Astrocyte (in vitro differentiated cells and primary cell): ENCODE data around the gene UBE2E2. TPM values are rescaled to one million over a fixed set of nuclear protein-coding genes. Genes with fewer than 3 reads are reported as not detected.

ENCODE experiments used
- DNase-seq: peaks from one replicate; pipeline ENCODE4 v3.0.0-alpha.2; 2010; ENCODE audit warnings: low read depth
- FAIRE-seq: peaks from 2 replicates; lab custom pipeline; 2011; peaks lifted over from hg19 to GRCh38; lab: Jason Lieb, UNC
- H2AFZ ChIP-seq: 2 replicates; pipeline ENCODE4 v1.6.0; 2012; ENCODE audit warnings: low read depth, low read length, inconsistent platforms
- H3K27ac ChIP-seq: 2 replicates; pipeline ENCODE4 v1.5.1; 2011; ENCODE audit warnings: low read depth, low read length, inconsistent platforms
- H3K27me3 ChIP-seq: 2 replicates; pipeline ENCODE4 v1.6.0; 2011; ENCODE audit warnings: low read length, inconsistent platforms; ENCODE audit not compliant: insufficient read depth
- H3K36me3 ChIP-seq: 2 replicates; pipeline ENCODE4 v1.5.1; 2011; ENCODE audit warnings: low read length, inconsistent platforms; ENCODE audit not compliant: insufficient read depth
- H3K4me1 ChIP-seq: 2 replicates; pipeline ENCODE4 v1.5.1; 2011; ENCODE audit warnings: low read length, inconsistent platforms; ENCODE audit not compliant: insufficient read depth
- H3K4me2 ChIP-seq: 2 replicates; pipeline ENCODE4 v1.6.0; 2012; ENCODE audit warnings: low read length, inconsistent platforms
- H3K4me3 ChIP-seq: 2 replicates; pipeline ENCODE4 v1.5.1; 2011; ENCODE audit warnings: low read depth, mild to moderate bottlenecking, low read length, inconsistent platforms; ENCODE audit not compliant: insufficient read depth
- H3K79me2 ChIP-seq: 2 replicates; pipeline ENCODE4 v1.6.0; 2012; ENCODE audit warnings: mild to moderate bottlenecking, low read length, inconsistent platforms; ENCODE audit not compliant: insufficient read depth
- H3K9ac ChIP-seq: 2 replicates; pipeline ENCODE4 v1.6.0; 2012; ENCODE audit warnings: mild to moderate bottlenecking, low read length, inconsistent platforms
- H3K9me3 ChIP-seq: 2 replicates; pipeline ENCODE4 v1.5.1; 2012; ENCODE audit warnings: low read depth, mild to moderate bottlenecking, low read length, inconsistent platforms; ENCODE audit not compliant: insufficient read depth
- H4K20me1 ChIP-seq: 2 replicates; pipeline ENCODE4 v1.6.0; 2012; ENCODE audit warnings: low read length, inconsistent platforms; ENCODE audit not compliant: insufficient read depth
- H3K27ac Mint-ChIP-seq: one replicate; pipeline ENCODE4 v1.8.0; 2021; ENCODE audit warnings: mild to moderate bottlenecking, mixed read lengths; ENCODE audit not compliant: unreplicated experiment
- H3K27me3 Mint-ChIP-seq: one replicate; pipeline ENCODE4 v1.8.0; 2021; ENCODE audit warnings: low read depth, mixed read lengths; ENCODE audit not compliant: unreplicated experiment
- H3K36me3 Mint-ChIP-seq: one replicate; pipeline ENCODE4 v1.8.0; 2021; ENCODE audit warnings: low read depth, mixed read lengths; ENCODE audit not compliant: unreplicated experiment
- H3K4me1 Mint-ChIP-seq: one replicate; pipeline ENCODE4 v1.8.0; 2021; ENCODE audit warnings: low read depth, mixed read lengths; ENCODE audit not compliant: unreplicated experiment
- H3K4me3 Mint-ChIP-seq: one replicate; pipeline ENCODE4 v1.8.0; 2021; ENCODE audit warnings: mild to moderate bottlenecking, moderate library complexity, mixed read lengths; ENCODE audit not compliant: unreplicated experiment
- H3K9me3 Mint-ChIP-seq: one replicate; pipeline ENCODE4 v1.8.0; 2021; ENCODE audit warnings: mild to moderate bottlenecking, mixed read lengths; ENCODE audit not compliant: unreplicated experiment
- EZH2 ChIP-seq: IDR thresholded peaks from 2 replicates; pipeline ENCODE4 v1.6.1; 2012; ENCODE audit warnings: mild to moderate bottlenecking, low read length, inconsistent platforms; ENCODE audit not compliant: insufficient read depth
- total RNA-seq: library from RNA; stranded (reverse); gene quantifications from 2 replicates; pipeline ENCODE4 v1.2.1, GENCODE V29; 2021
- TF ChIP-seq, protein P1 (sequence below): IDR thresholded peaks from 2 replicates; pipeline ENCODE4 v1.5.1; 2011; ENCODE audit warnings: low read depth, mild to moderate bottlenecking, inconsistent platforms, low read length, moderate library complexity; ENCODE audit not compliant: insufficient read depth

UBE2E2 gene
- total RNA-seq, 1 donor from 2014 or later, result 89.8 TPM

DNA sequence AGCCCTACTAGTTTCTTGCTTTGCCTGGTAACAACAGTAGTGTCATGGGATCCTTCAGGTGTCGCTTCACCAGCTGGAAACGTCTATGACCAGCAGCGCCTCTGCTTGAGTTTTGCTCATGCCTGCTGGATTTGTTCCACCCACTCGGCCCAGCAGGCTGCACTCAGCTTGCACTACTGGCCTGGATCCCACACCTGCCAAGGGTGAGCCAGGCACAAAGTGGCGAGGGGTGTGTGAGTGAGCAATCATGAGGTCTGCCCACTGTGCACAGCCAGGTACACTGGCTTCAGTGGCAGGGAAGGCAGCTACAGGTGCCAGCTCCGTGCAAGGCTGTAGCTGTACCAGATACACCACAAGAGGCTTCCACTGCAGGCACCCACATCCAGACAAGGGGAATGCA, 282.8 kb downstream of the UBE2E2 start:
- Histone ChIP-seq H3K9me3 (peaks cover 13% of the 10 kb centered on the region), H3K4me2 (no peak overlapping the region), H3K36me3 (no peaks in the 10 kb centered on the region), H2AFZ (no peak overlapping the region), H3K27ac (no peak overlapping the region), H3K4me1 (peaks cover 14% of the 10 kb centered on the region), H4K20me1 (peaks cover 14% of the 10 kb centered on the region), H3K79me2 (no peaks in the 10 kb centered on the region), H3K4me3 (no peak overlapping the region), H3K9ac (no peak overlapping the region), H3K27me3 (no peaks in the 10 kb centered on the region)
- no peaks in the 10 kb centered on the region for H3K27me3 Mint-ChIP-seq
- no peak for FAIRE-seq
- peaks cover 11% of the 10 kb centered on the region for H3K36me3 Mint-ChIP-seq
- no peak for DNase-seq
- peaks cover 24% of the 10 kb centered on the region for H3K4me1 Mint-ChIP-seq
- H3K9me3 Mint-ChIP-seq, result peaks cover 8% of the 10 kb centered on the region
- no peak overlapping the region for H3K4me3 Mint-ChIP-seq
- TF ChIP-seq, protein P1, sequence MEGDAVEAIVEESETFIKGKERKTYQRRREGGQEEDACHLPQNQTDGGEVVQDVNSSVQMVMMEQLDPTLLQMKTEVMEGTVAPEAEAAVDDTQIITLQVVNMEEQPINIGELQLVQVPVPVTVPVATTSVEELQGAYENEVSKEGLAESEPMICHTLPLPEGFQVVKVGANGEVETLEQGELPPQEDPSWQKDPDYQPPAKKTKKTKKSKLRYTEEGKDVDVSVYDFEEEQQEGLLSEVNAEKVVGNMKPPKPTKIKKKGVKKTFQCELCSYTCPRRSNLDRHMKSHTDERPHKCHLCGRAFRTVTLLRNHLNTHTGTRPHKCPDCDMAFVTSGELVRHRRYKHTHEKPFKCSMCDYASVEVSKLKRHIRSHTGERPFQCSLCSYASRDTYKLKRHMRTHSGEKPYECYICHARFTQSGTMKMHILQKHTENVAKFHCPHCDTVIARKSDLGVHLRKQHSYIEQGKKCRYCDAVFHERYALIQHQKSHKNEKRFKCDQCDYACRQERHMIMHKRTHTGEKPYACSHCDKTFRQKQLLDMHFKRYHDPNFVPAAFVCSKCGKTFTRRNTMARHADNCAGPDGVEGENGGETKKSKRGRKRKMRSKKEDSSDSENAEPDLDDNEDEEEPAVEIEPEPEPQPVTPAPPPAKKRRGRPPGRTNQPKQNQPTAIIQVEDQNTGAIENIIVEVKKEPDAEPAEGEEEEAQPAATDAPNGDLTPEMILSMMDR, result no peak
- TF ChIP-seq EZH2, result no peak
- no peak overlapping the region for H3K27ac Mint-ChIP-seq

DNA sequence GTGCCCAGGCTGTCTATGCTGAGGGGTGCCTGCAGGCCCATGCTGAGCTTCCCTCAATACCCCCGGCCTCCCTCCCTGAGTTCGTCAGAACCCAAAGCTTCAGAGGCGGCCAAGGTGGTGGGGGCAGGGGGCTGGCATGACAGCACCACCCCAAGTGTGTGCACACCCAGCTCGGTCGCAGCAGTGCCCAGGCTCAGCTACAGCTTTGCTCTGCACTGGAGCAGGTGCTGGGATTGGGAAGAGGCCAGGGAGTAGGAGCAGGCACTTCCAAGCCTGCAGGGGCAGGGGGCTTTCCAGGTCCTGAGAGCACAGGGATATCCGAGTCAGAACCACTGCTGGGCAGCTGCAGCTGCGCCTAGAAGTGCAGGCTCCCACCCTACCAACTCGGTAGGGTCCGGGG, 283.9 kb downstream of the UBE2E2 start:
- H3K36me3 ChIP-seq, result no peaks in the 10 kb centered on the region
- H3K4me3 Mint-ChIP-seq, result no peak overlapping the region
- no peak overlapping the region for H2AFZ ChIP-seq
- H3K79me2 ChIP-seq, result no peaks in the 10 kb centered on the region
- H3K27ac ChIP-seq, result no peak overlapping the region
- no peak overlapping the region for H3K27ac Mint-ChIP-seq
- no peak for TF ChIP-seq EZH2
- TF ChIP-seq, protein P1, result no peak
- H3K36me3 Mint-ChIP-seq, result peaks cover 11% of the 10 kb centered on the region
- H3K4me2 ChIP-seq, result no peak overlapping the region
- H3K9ac ChIP-seq, result no peak overlapping the region
- peaks cover 12% of the 10 kb centered on the region for H4K20me1 ChIP-seq
- no peaks in the 10 kb centered on the region for H3K27me3 Mint-ChIP-seq
- FAIRE-seq (no peak), DNase-seq (no peak)
- peaks cover 28% of the 10 kb centered on the region for H3K4me1 Mint-ChIP-seq
- no peaks in the 10 kb centered on the region for H3K27me3 ChIP-seq
- peaks cover 8% of the 10 kb centered on the region for H3K9me3 Mint-ChIP-seq
- no peak overlapping the region for H3K4me3 ChIP-seq
- peaks cover 14% of the 10 kb centered on the region for H3K4me1 ChIP-seq
- peaks cover 13% of the 10 kb centered on the region for H3K9me3 ChIP-seq

DNA sequence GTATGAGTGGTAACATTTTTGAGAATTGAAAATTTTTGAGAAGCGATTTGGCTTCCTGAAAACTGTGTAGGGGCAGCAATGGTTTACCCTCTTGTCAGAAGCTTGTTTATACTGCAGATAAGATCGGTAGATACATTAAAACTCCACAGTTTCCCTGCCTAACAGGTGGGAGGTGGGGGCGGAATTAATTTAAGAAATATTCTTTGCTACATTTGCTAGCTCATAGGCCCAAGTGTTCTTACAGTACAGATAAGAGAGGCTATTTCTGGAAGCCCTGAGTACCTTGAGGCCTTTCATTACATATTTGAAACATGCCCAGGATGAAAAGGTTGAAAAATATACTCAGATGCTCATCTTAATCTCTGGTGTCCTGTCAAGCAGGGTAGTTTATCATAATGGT, 285.5 kb downstream of the UBE2E2 start:
- Histone ChIP-seq H3K4me2 (no peak overlapping the region), H3K27ac (no peak overlapping the region), H3K4me3 (no peak overlapping the region), H3K79me2 (no peaks in the 10 kb centered on the region), H4K20me1 (peaks cover 16% of the 10 kb centered on the region), H3K36me3 (no peaks in the 10 kb centered on the region), H3K27me3 (no peaks in the 10 kb centered on the region), H3K9me3 (peaks cover 13% of the 10 kb centered on the region), H2AFZ (no peak overlapping the region), H3K9ac (no peak overlapping the region), H3K4me1 (peaks cover 14% of the 10 kb centered on the region)
- FAIRE-seq, result no peak
- Mint-ChIP-seq H3K36me3 (peaks cover 11% of the 10 kb centered on the region), H3K27me3 (no peaks in the 10 kb centered on the region), H3K4me3 (no peak overlapping the region), H3K4me1 (peaks cover 28% of the 10 kb centered on the region), H3K9me3 (peaks cover 8% of the 10 kb centered on the region), H3K27ac (no peak overlapping the region)
- TF ChIP-seq, protein P1, result no peak
- no peak for TF ChIP-seq EZH2
- peak; percentile 41 for DNase-seq
